Measurements from ENCODE around the gene MYB. TPM values are rescaled to one million over a fixed set of nuclear protein-coding genes. Genes with fewer than 3 reads are reported as not detected.

Gene MYB
- total and polyA plus RNA-seq, 2 donors (not counting 3 experiments of a cell fraction or from before 2014, with no cell fraction given), result 0.14 to 0.53 TPM

DNA sequence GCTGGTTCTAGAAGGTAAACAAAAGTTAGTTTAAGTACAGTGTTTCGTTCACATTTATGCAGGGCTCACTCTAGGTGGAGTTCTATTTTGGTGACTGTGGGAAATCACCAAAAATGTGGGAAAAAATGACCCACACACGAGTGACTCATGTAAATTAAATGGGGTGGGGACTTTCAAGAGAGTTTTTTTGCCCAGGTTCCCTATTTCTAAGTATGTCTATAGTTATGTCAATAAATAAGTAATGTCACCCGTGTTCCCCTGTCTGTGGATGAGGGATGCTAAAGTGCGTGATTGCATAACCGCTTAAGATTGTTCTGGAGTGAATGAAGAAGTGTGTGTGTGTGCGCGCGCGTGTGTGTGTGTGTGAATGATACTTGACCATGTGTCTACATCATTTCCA lies 69.1 kb downstream of the MYB start:
- TF ChIP-seq GATA2 (IDR thresholded peaks at IDR 0.05; ENCODE audit: insufficient read depth, insufficient read length, low read depth, low read length) (no peak), EZH2 (IDR thresholded peaks at IDR 0.05; ENCODE audit: borderline replicate concordance, low read depth, low read length, severe bottlenecking) (no peak), MYC (IDR thresholded peaks at IDR 0.05; ENCODE audit: low read depth, low read length) (no peak), JUN (IDR thresholded peaks at IDR 0.05; ENCODE audit: borderline replicate concordance, insufficient read depth, insufficient read length, low read depth) (no peak), POLR2A (IDR thresholded peaks at IDR 0.05; ENCODE audit: low read depth, low read length) (no peak), FOS (IDR thresholded peaks at IDR 0.05; ENCODE audit: borderline replicate concordance, insufficient read depth, low read length) (no peak), POLR2AphosphoS5 (IDR thresholded peaks at IDR 0.05; ENCODE audit: insufficient read depth, low read depth, low read length) (no peak)
- TF ChIP-seq, protein P1, sequence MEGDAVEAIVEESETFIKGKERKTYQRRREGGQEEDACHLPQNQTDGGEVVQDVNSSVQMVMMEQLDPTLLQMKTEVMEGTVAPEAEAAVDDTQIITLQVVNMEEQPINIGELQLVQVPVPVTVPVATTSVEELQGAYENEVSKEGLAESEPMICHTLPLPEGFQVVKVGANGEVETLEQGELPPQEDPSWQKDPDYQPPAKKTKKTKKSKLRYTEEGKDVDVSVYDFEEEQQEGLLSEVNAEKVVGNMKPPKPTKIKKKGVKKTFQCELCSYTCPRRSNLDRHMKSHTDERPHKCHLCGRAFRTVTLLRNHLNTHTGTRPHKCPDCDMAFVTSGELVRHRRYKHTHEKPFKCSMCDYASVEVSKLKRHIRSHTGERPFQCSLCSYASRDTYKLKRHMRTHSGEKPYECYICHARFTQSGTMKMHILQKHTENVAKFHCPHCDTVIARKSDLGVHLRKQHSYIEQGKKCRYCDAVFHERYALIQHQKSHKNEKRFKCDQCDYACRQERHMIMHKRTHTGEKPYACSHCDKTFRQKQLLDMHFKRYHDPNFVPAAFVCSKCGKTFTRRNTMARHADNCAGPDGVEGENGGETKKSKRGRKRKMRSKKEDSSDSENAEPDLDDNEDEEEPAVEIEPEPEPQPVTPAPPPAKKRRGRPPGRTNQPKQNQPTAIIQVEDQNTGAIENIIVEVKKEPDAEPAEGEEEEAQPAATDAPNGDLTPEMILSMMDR (IDR thresholded peaks at IDR 0.05; ENCODE audit: extremely low read depth in 1 of 2, insufficient read depth in 1 of 2, low read depth in 1 of 2, low read length in 2 of 2), result no peak
- TF ChIP-seq, protein P2, sequence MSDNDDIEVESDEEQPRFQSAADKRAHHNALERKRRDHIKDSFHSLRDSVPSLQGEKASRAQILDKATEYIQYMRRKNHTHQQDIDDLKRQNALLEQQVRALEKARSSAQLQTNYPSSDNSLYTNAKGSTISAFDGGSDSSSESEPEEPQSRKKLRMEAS (IDR thresholded peaks at IDR 0.05; ENCODE audit: insufficient read depth, insufficient read length), result no peak
- H4K20me1 ChIP-seq (replicated peaks; ENCODE audit: control insufficient read depth, extremely low read depth, insufficient read depth, low read length), result no peaks in the 10 kb centered on the region
- no peak overlapping the region for H2AFZ ChIP-seq (ENCODE audit: low read depth, low read length)
- dilution Hi-C loops (cut with MboI; ENCODE audit: extremely low pct_ligation_motif_present, low sequenced_read_pairs), result no loop called here
- H3K79me2 ChIP-seq (ENCODE audit: control insufficient read depth, insufficient read depth, low read length), result no peaks in the 10 kb centered on the region
- intact Hi-C loops (cut with micrococcal nuclease), result no loop called here
- H3K4me1 ChIP-seq (ENCODE audit: control insufficient read depth, extremely low read depth, insufficient read depth, low read length), result no peaks in the 10 kb centered on the region
- no peak for FAIRE-seq
- ChIA-PET CTCF (interaction anchor here (1.0 kb wide), 1 partner anchor 106 kb away, joined by 3 read pairs; no protein-coding TSS in a partner anchor), POLR2A (no interaction called here)
- H3K27me3 ChIP-seq (ENCODE audit: control insufficient read depth in 2 of 2, insufficient read depth in 2 of 2, low read length in 2 of 2), result peaks cover 4 to 8% of the 10 kb centered on the region in 2 experiments
- no peak overlapping the region for H3K9ac ChIP-seq (replicated peaks; ENCODE audit: extremely low read depth, insufficient read depth, low read length)
- no peak overlapping the region for H3K4me2 ChIP-seq (ENCODE audit: insufficient read depth, low read length)
- H3K27ac ChIP-seq (ENCODE audit: insufficient read depth, low read depth, low read length), result no peak overlapping the region
- BruUV-seq (replicated peaks), result no TSS peak
- no peak overlapping the region for H3K4me3 ChIP-seq (replicated peaks in 1 of 3; ENCODE audit: insufficient read depth in 1 of 3, low read depth in 1 of 3, low read length in 3 of 3)
- no peak for DNase-seq (ENCODE audit: low read depth, low spot score)
- H3K9me3 ChIP-seq (replicated peaks; ENCODE audit: control insufficient read depth, insufficient read depth, low read length), result no peaks in the 10 kb centered on the region
- H3K36me3 ChIP-seq (ENCODE audit: control insufficient read depth in 2 of 2, extremely low read depth in 1 of 2, insufficient read depth in 2 of 2, low read length in 2 of 2), result no peaks in the 10 kb centered on the region
- no peaks in the 10 kb centered on the region for H3K9me1 ChIP-seq (replicated peaks; ENCODE audit: control insufficient read depth, extremely low read depth, insufficient read depth, low read length)

Measured in endothelial cell of umbilical vein (primary cell).